ENCODE measurements around the gene IRF2BP1. TPM values are rescaled to one million over a fixed set of nuclear protein-coding genes. Genes with fewer than 3 reads are reported as not detected.
A peak's percentile ranks its signal among the peaks of the same experiment; 100 is the strongest.

Gene IRF2BP1
- total RNA-seq, 1 donor, result 35.8 TPM

- no peak for TF ChIP-seq CTCF (IDR thresholded peaks at IDR 0.05; ENCODE audit: extremely low read depth, low read depth, low read length)
- no peak overlapping the region for H3K27ac ChIP-seq (ENCODE audit: low read depth, low read length)
- H3K27me3 ChIP-seq (ENCODE audit: insufficient read depth, low read length), result peaks cover 22% of the 10 kb centered on the region
Measured at GRCh38 chr19:45918721-45919120, 32.8 kb upstream of the IRF2BP1 start.

GRCh38 chr19:45917421-45918091 lies 31.6 kb upstream of the IRF2BP1 start:
- no peak for TF ChIP-seq CTCF (IDR thresholded peaks at IDR 0.05; ENCODE audit: extremely low read depth, low read depth, low read length)
- Histone ChIP-seq H4K20me1 (ENCODE audit: insufficient read depth, low read length) (no peaks in the 10 kb centered on the region), H3K27me3 (ENCODE audit: insufficient read depth, low read length) (peaks cover 21% of the 10 kb centered on the region), H3K9me3 (ENCODE audit: low read depth, low read length) (no peaks in the 10 kb centered on the region), H3K79me2 (ENCODE audit: insufficient read depth, low read length) (no peaks in the 10 kb centered on the region), H3K36me3 (ENCODE audit: insufficient read depth, low read length) (no peaks in the 10 kb centered on the region), H3K4me2 (ENCODE audit: insufficient read depth, low read length) (no peak overlapping the region), H3K4me3 (ENCODE audit: insufficient read depth, low read length) (no peak overlapping the region), H3K27ac (ENCODE audit: low read depth, low read length) (no peak overlapping the region), H3K4me1 (ENCODE audit: insufficient read depth, low read length) (no peaks in the 10 kb centered on the region), H2AFZ (ENCODE audit: low read length) (no peak overlapping the region)
- DNase-seq (ENCODE audit: insufficient read length, low spot score, missing footprints), result peak; percentile 51

More at GRCh38 chr19:45918721-45919120, 32.8 kb upstream of the IRF2BP1 start:
- Histone ChIP-seq H2AFZ (ENCODE audit: low read length) (no peak overlapping the region), H3K79me2 (ENCODE audit: insufficient read depth, low read length) (no peaks in the 10 kb centered on the region), H3K9me3 (ENCODE audit: low read depth, low read length) (no peaks in the 10 kb centered on the region), H3K4me3 (ENCODE audit: insufficient read depth, low read length) (no peak overlapping the region), H3K36me3 (ENCODE audit: insufficient read depth, low read length) (no peaks in the 10 kb centered on the region), H4K20me1 (ENCODE audit: insufficient read depth, low read length) (no peaks in the 10 kb centered on the region), H3K4me2 (ENCODE audit: insufficient read depth, low read length) (no peak overlapping the region), H3K4me1 (ENCODE audit: insufficient read depth, low read length) (no peaks in the 10 kb centered on the region)
- DNase-seq (ENCODE audit: insufficient read length, low spot score, missing footprints), result no peak

- Histone ChIP-seq H3K4me1 (ENCODE audit: insufficient read depth, low read length) (no peaks in the 10 kb centered on the region), H3K79me2 (ENCODE audit: insufficient read depth, low read length) (no peaks in the 10 kb centered on the region), H3K27ac (ENCODE audit: low read depth, low read length) (no peak within 1 kb of the TSS), H3K36me3 (ENCODE audit: insufficient read depth, low read length) (no peaks in the 10 kb centered on the region), H3K9me3 (ENCODE audit: low read depth, low read length) (no peaks in the 10 kb centered on the region), H3K4me2 (ENCODE audit: insufficient read depth, low read length) (no peak within 1 kb of the TSS), H4K20me1 (ENCODE audit: insufficient read depth, low read length) (no peaks in the 10 kb centered on the region), H3K4me3 (ENCODE audit: insufficient read depth, low read length) (no peak within 1 kb of the TSS), H3K27me3 (ENCODE audit: insufficient read depth, low read length) (peaks cover 16% of the 10 kb centered on the region), H2AFZ (ENCODE audit: low read length) (no peak within 1 kb of the TSS)
- TF ChIP-seq CTCF (IDR thresholded peaks at IDR 0.05; ENCODE audit: extremely low read depth, low read depth, low read length), result no peak
- peak; percentile 26 for DNase-seq (ENCODE audit: insufficient read length, low spot score, missing footprints)
Measured at GRCh38 chr19:45913874-45914830, 28.2 kb upstream of the IRF2BP1 start, which contains the start of gene NANOS2. NANOS2 (minus strand) TSS chr19:45914778; CDS start chr19:45914693, 85 bp downstream.

GRCh38 chr19:45911291-45911690 lies 25.4 kb upstream of the IRF2BP1 start:
- H3K79me2 ChIP-seq (ENCODE audit: insufficient read depth, low read length), result no peaks in the 10 kb centered on the region
- peaks cover 10% of the 10 kb centered on the region for H3K27me3 ChIP-seq (ENCODE audit: insufficient read depth, low read length)
- no peak overlapping the region for H3K27ac ChIP-seq (ENCODE audit: low read depth, low read length)
- H4K20me1 ChIP-seq (ENCODE audit: insufficient read depth, low read length), result no peaks in the 10 kb centered on the region
- H3K4me2 ChIP-seq (ENCODE audit: insufficient read depth, low read length), result no peak overlapping the region
- no peak overlapping the region for H3K4me3 ChIP-seq (ENCODE audit: insufficient read depth, low read length)
- no peak for DNase-seq (ENCODE audit: insufficient read length, low spot score, missing footprints)
- H2AFZ ChIP-seq (ENCODE audit: low read length), result no peak overlapping the region
- no peaks in the 10 kb centered on the region for H3K36me3 ChIP-seq (ENCODE audit: insufficient read depth, low read length)
- no peaks in the 10 kb centered on the region for H3K4me1 ChIP-seq (ENCODE audit: insufficient read depth, low read length)
- TF ChIP-seq CTCF (IDR thresholded peaks at IDR 0.05; ENCODE audit: extremely low read depth, low read depth, low read length), result no peak
- no peaks in the 10 kb centered on the region for H3K9me3 ChIP-seq (ENCODE audit: low read depth, low read length)

All from osteoblast (primary cell).